Measurements from ENCODE around the gene SERPINB4. TPM values are rescaled to one million over a fixed set of nuclear protein-coding genes. Genes with fewer than 3 reads are reported as not detected.
"Not testable (repeated sequence)": the region's sequence is repeated elsewhere in the genome, so short reads cannot be mapped to it uniquely, and the experiment has no call there.

The SERPINB4 gene
- total RNA-seq (2014; rRNA removed; shearing (Covaris generic); ENCODE audit: low replicate concordance), result not detected in 2 replicates

DNA sequence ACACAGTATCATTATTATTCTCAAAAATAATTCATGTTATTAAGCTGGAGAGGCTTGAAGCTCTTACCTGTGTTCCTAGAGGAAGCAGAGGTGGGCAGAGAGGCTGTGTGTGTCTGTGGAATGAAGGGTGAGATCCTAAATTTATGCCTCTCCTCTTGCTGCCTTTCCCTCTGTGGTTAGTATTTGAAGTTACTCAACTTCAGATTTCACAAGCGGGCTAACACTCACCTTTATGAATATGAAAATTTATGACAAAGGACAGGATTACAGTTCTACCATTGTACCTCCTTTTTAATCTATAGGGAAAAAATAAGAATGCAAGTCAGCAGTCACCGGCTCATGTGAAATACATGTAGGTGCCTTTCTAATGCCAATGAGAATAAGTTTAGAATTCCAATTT, at the start of gene SERPINB4:
SERPINB4 (minus strand) TSS at position 115 of the 400 bp plus-strand sequence. CDS start 679 bp downstream, outside the sequence.
- in situ Hi-C loops (cut with HindIII; ENCODE audit: low pct_unique_long_range_greater_than_20kb, low sequenced_read_pairs), result not testable (repeated sequence)

GRCh38 chr18:63689064-63689463, 45.0 kb upstream of the SERPINB4 start:
- in situ Hi-C loops (cut with HindIII; ENCODE audit: low pct_unique_long_range_greater_than_20kb, low sequenced_read_pairs), result no loop called here
- DNase-seq (ENCODE audit: low read depth), result no peak

More for the DNA sequence above, at the start of gene SERPINB4:
- not testable (repeated sequence) for DNase-seq (ENCODE audit: low read depth)

DNA sequence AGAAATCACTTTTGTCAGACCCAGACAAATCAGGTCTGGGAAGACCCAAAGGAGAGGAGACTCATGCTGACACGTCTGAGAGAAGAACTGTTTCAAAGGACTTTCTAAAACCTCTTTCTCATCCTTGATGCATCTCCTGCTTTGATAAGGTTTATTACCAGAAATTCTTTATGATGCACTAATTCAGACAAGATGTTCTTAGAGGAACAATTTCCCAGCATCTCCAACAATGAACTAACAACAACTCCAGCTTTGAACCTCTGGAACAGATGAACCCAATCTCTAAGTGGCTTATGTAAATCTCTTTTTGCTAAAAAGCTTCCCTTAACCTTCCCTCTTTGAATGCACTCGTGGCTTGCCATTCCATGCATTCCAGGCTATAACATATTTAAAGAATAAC, 42.8 kb upstream of the SERPINB4 start:
- in situ Hi-C loops (cut with HindIII; ENCODE audit: low pct_unique_long_range_greater_than_20kb, low sequenced_read_pairs), result no loop called here
- DNase-seq (ENCODE audit: low read depth), result no peak

GRCh38 chr18:63684718-63685117, 40.7 kb upstream of the SERPINB4 start:
- in situ Hi-C loops (cut with HindIII; ENCODE audit: low pct_unique_long_range_greater_than_20kb, low sequenced_read_pairs), result no loop called here
- no peak for DNase-seq (ENCODE audit: low read depth)

GRCh38 chr18:63683890-63684289, 39.8 kb upstream of the SERPINB4 start:
- DNase-seq (ENCODE audit: low read depth), result no peak
- in situ Hi-C loops (cut with HindIII; ENCODE audit: low pct_unique_long_range_greater_than_20kb, low sequenced_read_pairs), result no loop called here

GRCh38 chr18:63683152-63683551, 39.1 kb upstream of the SERPINB4 start:
- peak; percentile 35 for DNase-seq (ENCODE audit: low read depth)
- in situ Hi-C loops (cut with HindIII; ENCODE audit: low pct_unique_long_range_greater_than_20kb, low sequenced_read_pairs), result no loop called here

DNA sequence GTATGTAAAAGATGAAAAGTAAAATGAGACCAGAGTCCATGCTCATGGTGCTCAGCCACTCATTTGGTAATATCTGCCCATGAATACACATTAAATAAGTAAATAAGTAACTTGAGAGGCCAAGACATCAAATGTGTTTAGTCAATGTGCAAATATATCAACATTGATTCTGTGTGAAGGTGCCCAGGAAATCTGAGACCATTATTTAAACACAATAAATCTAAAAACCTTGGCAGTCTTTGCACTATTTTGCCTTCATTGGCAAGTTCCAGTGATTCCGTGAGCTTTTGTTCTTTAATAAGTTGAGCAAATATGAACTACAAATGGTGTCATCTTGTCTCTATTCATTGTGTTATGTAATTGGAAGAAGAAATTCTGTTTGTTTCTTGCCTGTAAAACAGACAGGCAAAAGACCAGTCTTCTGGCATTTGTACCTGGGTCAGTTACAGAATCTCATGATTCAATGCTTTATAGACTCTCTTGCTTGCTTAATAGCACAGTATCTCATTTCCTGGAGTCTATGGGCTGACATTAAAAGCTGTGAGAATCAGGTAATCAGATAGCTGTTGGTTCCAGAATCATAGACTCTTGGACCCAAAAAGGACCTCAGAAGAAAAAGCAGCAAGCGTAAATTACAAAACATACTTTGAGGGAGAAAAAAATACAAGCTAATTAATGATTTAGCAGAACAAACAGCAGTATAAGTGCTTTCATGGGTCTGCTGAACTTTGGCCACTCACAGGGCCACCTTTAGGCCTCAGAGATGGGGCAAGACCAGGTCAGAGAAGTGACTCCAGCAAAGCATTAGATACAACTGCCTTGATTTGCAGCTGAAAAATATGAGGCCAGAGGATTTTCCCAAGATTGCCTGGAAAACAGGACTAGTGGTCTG, 37.6 kb upstream of the SERPINB4 start:
- in situ Hi-C loops (cut with HindIII; ENCODE audit: low pct_unique_long_range_greater_than_20kb, low sequenced_read_pairs), result no loop called here
- DNase-seq (ENCODE audit: low read depth), result no peak

DNA sequence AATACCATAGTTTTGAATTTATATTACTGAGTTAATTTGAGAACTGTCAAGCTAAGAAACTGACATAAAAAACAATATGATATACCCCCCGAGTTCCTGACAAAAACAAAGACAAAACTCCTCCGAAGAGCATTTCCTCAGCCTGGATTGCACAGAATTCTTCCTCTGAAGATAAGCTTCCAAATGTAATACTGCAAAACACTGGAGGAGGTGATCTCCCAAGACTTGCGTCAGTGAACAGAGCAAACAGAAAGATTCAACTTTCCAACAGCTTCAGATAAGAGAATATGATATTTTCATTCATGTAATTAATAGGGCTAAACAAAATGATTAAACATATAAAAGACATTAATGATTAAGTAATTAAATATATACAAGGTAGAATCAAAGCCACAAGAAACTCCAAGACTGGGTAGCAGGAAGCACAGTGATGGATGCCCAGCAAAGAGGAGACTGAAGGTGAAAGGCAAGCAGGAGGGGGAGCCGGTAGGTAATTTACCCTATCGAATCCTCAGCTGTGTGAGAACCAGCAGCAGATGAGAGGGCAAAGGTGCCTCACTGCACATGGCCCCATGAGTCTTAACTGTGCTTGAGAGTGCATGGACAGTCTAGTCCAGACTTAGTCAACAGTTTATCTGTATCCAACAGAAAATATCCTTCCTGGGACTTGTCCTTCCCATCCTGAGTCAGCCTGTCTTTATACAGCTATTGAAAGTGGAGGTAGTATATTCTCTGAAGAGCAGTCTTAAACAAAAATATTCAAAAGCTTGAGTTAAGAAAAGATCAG, 36.0 kb upstream of the SERPINB4 start:
- no peak for DNase-seq (ENCODE audit: low read depth)
- in situ Hi-C loops (cut with HindIII; ENCODE audit: low pct_unique_long_range_greater_than_20kb, low sequenced_read_pairs), result no loop called here

GRCh38 chr18:63677500-63678225, 33.6 kb upstream of the SERPINB4 start:
- DNase-seq (ENCODE audit: low read depth), result no peak
- in situ Hi-C loops (cut with HindIII; ENCODE audit: low pct_unique_long_range_greater_than_20kb, low sequenced_read_pairs), result no loop called here

GRCh38 chr18:63676526-63677323, 32.7 kb upstream of the SERPINB4 start:
- no peak for DNase-seq (ENCODE audit: low read depth)
- in situ Hi-C loops (cut with HindIII; ENCODE audit: low pct_unique_long_range_greater_than_20kb, low sequenced_read_pairs), result no loop called here

- DNase-seq (ENCODE audit: low read depth), result no peak
- in situ Hi-C loops (cut with HindIII; ENCODE audit: low pct_unique_long_range_greater_than_20kb, low sequenced_read_pairs), result no loop called here
Observed at GRCh38 chr18:63664571-63664970, 20.5 kb upstream of the SERPINB4 start.

- in situ Hi-C loops (cut with HindIII; ENCODE audit: low pct_unique_long_range_greater_than_20kb, low sequenced_read_pairs); DNase-seq (ENCODE audit: low read depth): not testable (repeated sequence)
Observed at GRCh38 chr18:63661750-63662149, 17.7 kb upstream of the SERPINB4 start, which contains the start of gene SERPINB3. SERPINB3 (minus strand) TSS chr18:63661893; CDS start chr18:63661216, 677 bp downstream.

- DNase-seq (ENCODE audit: low read depth); in situ Hi-C loops (cut with HindIII; ENCODE audit: low pct_unique_long_range_greater_than_20kb, low sequenced_read_pairs): not testable (repeated sequence)
Observed at GRCh38 chr18:63658920-63659319, 14.9 kb upstream of the SERPINB4 start.

DNA sequence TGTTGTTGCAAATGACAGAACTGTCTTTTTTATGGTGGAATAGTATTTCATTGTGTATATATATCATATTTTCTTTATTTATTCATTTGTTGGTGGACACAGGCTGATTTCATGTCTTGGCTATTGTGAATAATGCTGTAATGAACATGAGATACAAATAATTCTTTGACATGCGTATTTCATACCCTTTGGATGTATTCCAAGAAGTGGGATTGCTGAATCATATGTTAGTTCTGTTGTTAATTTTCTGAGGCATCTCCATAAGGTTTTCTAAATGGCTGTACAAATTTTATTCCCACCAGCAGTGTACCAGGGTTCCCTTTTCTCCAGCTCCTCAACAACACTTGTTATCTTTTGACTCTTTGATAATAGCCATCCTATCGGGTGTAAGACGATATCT, 6.2 kb upstream of the SERPINB4 start:
- in situ Hi-C loops (cut with HindIII; ENCODE audit: low pct_unique_long_range_greater_than_20kb, low sequenced_read_pairs); DNase-seq (ENCODE audit: low read depth): not testable (repeated sequence)

GRCh38 chr18:63648241-63648640, 4.2 kb upstream of the SERPINB4 start:
- in situ Hi-C loops (cut with HindIII; ENCODE audit: low pct_unique_long_range_greater_than_20kb, low sequenced_read_pairs), result no loop called here
- no peak for DNase-seq (ENCODE audit: low read depth)

DNA sequence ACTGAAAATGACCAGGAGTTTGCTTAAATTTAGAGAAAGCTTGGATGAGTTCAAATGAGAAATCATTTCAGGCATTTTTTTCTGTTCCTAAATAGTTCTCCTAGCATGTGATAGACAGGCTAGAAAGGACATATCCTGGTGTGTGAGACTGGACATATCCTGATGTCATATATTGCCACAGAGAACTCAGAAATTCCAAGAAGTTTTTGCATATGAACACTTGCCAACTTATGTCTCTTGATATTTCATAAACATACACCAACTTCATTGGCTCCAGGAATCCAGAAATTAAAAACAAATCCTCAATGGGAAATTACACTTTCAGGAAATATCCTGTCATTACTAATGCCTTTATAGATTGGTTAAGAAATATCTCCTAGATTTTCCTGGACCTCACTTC, 2.9 kb upstream of the SERPINB4 start:
- in situ Hi-C loops (cut with HindIII; ENCODE audit: low pct_unique_long_range_greater_than_20kb, low sequenced_read_pairs), result no loop called here
- DNase-seq (ENCODE audit: low read depth), result no peak

DNA sequence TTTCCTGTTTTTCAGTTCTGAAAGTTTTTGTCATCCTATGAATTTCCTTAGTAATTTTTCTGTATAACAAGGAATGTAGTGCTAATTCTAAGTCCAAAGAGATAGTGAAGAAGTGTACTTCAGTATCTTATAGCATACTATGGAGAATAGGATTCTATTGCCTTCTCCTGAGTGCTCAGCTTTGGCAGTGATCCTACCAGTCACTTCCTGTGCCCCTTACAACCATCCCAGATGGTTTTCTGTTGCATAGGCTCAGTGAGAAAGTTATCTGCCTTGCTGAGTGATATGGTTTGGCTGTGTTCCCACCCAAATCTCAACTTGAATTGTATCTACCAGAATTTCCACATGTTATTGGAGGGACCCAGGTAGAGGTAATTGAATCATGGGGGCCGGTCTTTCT, 638 bp upstream of the SERPINB4 start:
- in situ Hi-C loops (cut with HindIII; ENCODE audit: low pct_unique_long_range_greater_than_20kb, low sequenced_read_pairs); DNase-seq (ENCODE audit: low read depth): not testable (repeated sequence)

All from Caki2 (cell line).